Upper lobe of right lung (tissue), 1 donor: Measurements from ENCODE around the gene ACLY. TPM values are rescaled to one million over a fixed set of nuclear protein-coding genes. Genes with fewer than 3 reads are reported as not detected.
A peak's percentile ranks its signal among the peaks of the same experiment; 100 is the strongest.
"Not testable (repeated sequence)": the region's sequence is repeated elsewhere in the genome, so short reads cannot be mapped to it uniquely, and the experiment has no call there.

Experiments used
- ATAC-seq: fragments of 200-7000 bp; cut with Tn5 transposase; one replicate; pipeline ENCODE4 v1.9.1; 2020; ENCODE audit warnings: mild to moderate bottlenecking, moderate library complexity
- DNase-seq: peaks from one replicate; pipeline ENCODE4 v3.0.0-alpha.2; 2020
- H3K27ac ChIP-seq: fragments of 200-600 bp; one replicate; pipeline ENCODE4 v1.8.0; 2022
- H3K27me3 ChIP-seq: fragments of 200-600 bp; one replicate; pipeline ENCODE4 v1.8.0; 2022; ENCODE audit warnings: mild to moderate bottlenecking
- H3K36me3 ChIP-seq: fragments of 200-600 bp; one replicate; pipeline ENCODE4 v1.8.0; 2022
- H3K4me1 ChIP-seq: fragments of 200-600 bp; one replicate; pipeline ENCODE4 v1.8.0; 2022
- H3K4me3 ChIP-seq: fragments of 200-600 bp; one replicate; pipeline ENCODE4 v1.8.0; 2022; ENCODE audit warnings: mild to moderate bottlenecking
- H3K9me3 ChIP-seq: fragments of 200-600 bp; one replicate; pipeline ENCODE4 v1.8.0; 2022
- intact Hi-C: fragments of 100-400 bp; cut with DNase I; formaldehyde crosslinking; loops from one replicate; pipeline ENCODE4 v1.11.0; 2022
- total RNA-seq: library from RNA; stranded (reverse); fragmentation: NEBNext Ultra II Directional; extraction: Animal tissue kit (Norgen Biotek cat#: 25700); gene quantifications from one replicate; pipeline ENCODE4 v1.2.1, GENCODE V29; 2021
- TF ChIP-seq, protein P1 (sequence below): fragments of 200-600 bp; IDR thresholded peaks from one replicate; pipeline ENCODE4 v1.8.0; 2022; ENCODE audit warnings: antibody characterized with exemption
- donor health status: DM: no; HTN: yes; CAD: no; lungs with severe emphysema.

Gene ACLY
- total RNA-seq, 1 donor from 2014 or later = 112 TPM

DNA sequence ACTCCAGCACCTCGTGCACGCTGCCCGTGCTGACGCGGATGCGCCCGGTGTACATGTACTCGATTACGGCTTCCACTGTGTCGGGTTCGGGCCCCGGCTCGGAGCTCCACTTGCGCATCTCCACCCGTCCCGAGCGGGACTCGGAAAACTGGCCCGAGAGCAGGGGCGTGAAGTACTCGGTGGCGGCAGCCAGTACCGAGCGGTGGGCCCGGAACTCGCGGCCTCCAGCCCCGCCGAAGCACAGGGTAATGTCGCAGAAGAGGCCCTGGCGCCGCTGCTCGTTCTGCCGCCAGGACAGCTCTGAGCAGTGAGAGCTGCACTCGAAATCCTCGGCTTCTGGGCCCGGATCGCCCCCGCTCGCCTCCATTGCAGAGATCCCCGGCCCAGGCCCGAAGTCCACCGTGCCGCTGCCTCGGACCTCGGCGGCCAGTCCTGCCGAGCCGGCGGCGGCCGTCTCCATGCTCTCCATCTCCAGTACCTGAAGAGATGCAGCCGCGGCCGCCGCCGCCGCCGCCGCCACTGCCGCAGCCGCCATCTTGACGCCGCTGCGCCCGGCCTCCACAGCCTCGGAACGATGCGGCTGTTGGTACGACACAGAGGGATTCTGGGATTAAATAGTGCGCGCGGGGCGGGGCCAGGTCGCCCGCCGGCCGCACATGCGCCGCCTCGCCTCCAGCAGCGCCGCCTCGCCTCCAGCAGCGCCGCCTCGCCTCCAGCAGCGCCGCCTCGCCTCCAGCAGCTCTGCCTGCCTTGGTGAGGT, 53.7 kb downstream of the ACLY start, which contains the start of gene KLHL11:
KLHL11 (minus strand) TSS at position 588 of the 760 bp plus-strand sequence; CDS start at position 535, 53 bp downstream.
- TF ChIP-seq, protein P1, sequence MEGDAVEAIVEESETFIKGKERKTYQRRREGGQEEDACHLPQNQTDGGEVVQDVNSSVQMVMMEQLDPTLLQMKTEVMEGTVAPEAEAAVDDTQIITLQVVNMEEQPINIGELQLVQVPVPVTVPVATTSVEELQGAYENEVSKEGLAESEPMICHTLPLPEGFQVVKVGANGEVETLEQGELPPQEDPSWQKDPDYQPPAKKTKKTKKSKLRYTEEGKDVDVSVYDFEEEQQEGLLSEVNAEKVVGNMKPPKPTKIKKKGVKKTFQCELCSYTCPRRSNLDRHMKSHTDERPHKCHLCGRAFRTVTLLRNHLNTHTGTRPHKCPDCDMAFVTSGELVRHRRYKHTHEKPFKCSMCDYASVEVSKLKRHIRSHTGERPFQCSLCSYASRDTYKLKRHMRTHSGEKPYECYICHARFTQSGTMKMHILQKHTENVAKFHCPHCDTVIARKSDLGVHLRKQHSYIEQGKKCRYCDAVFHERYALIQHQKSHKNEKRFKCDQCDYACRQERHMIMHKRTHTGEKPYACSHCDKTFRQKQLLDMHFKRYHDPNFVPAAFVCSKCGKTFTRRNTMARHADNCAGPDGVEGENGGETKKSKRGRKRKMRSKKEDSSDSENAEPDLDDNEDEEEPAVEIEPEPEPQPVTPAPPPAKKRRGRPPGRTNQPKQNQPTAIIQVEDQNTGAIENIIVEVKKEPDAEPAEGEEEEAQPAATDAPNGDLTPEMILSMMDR = no peak
- H3K4me1 ChIP-seq = peaks cover 18% of the 10 kb centered on the region
- H3K4me3 ChIP-seq = peak within 1 kb of the TSS; percentile 96
- no peaks in the 10 kb centered on the region for H3K27me3 ChIP-seq
- H3K36me3 ChIP-seq = peaks cover 33% of the 10 kb centered on the region
- H3K9me3 ChIP-seq = no peaks in the 10 kb centered on the region
- H3K27ac ChIP-seq = peak within 1 kb of the TSS; percentile 95
- DNase-seq = peak; percentile 94
- ATAC-seq = peak; percentile 97
- intact Hi-C loops = no loop called here

DNA sequence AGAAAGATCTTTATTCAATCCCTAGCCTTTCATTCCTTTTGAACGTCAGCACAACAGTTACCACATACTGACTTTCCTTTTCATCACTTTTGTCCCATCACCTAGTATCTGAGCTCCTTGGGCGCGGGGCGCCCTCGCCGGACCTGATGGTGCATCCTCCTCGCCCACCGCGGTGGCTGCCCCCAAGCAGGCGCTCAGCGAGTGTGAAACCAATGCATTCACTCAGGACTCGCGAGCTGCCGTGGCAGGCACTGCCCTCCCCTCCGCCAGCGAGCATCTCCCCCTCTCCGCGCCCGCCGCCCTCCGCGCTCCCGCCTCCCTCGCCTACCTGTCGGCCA, 54.3 kb downstream of the ACLY start:
- ATAC-seq (no peak), DNase-seq (no peak)
- intact Hi-C loops = no loop called here
- H3K4me3 ChIP-seq = peak overlapping the region; percentile 96
- no peaks in the 10 kb centered on the region for H3K9me3 ChIP-seq
- H3K27me3 ChIP-seq = no peaks in the 10 kb centered on the region
- peaks cover 18% of the 10 kb centered on the region for H3K4me1 ChIP-seq
- peaks cover 28% of the 10 kb centered on the region for H3K36me3 ChIP-seq
- TF ChIP-seq, protein P1 = no peak
- H3K27ac ChIP-seq = peak overlapping the region; percentile 95

DNA sequence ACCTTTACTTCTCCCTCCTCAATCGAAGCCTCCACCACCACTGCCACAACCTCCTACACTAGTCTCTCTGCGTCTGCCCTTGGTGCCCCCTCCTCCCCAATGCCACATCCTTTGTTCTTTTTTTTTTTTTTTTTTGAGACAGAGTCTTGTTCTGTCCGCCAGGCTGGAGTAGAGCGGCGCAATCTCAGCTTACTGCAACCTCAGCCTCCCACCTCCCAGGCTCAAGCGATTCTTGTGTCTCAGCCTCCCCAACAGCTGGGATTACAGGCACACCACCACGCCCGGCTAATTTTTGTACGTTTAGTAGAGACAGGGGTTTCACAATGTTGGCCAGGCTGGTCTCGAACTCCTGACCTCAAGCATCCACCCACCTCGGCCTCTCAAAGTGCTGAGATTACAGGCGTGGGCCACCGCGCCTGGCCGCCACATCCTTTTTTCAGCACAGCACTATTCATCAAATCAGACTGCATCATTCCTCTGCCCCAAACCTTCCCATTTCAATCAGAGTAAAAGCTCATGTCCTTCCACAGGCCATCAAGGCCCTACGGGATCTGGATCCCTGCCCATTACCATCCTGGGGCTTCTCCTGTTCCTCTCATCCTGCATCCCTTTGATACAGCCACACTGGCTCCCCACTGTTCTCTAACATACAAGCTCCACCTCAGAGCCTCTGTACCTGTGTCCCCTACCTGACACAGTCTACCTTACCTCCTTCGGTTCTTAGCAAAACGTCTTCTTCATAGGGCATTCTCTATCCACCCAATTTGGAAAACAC, 55.5 kb downstream of the ACLY start:
- Histone ChIP-seq H3K4me3 (peak overlapping the region; percentile 96), H3K4me1 (peaks cover 18% of the 10 kb centered on the region), H3K27ac (no peak overlapping the region), H3K36me3 (peaks cover 17% of the 10 kb centered on the region), H3K27me3 (no peaks in the 10 kb centered on the region), H3K9me3 (no peaks in the 10 kb centered on the region)
- intact Hi-C loops = no loop called here
- ATAC-seq (no peak), DNase-seq (no peak)
- TF ChIP-seq, protein P1 = no peak

DNA sequence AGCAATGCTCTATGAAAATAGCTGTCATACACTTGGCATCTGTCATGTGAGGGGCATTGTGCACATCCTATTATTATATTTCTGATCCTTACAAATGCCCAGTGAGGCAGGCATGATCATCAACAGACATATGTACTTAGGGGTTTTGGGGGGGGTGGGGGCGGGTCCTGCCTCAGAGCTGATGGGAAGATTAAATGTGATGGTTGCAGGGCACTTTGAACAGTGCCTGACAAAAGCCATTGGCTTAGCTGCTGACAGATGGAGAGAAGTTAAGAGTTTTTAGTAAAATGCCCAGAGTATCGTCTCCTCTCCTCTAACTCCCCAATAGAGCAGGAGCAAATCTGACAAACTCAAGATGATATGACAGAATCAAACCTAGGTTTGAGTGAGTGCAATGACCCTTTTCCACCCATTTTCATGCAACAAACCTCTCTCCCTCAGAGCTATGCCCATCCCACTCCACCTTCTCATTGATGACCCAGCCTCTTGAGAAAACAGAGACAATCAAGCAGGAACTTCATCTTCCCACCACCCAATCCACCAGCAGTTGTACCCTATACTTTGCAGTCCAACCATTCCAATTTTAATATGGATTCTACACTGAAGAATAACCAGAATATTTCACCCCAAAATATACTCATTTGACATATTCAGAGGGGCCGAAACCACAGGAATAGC, 58.4 kb downstream of the ACLY start:
- intact Hi-C loops = no loop called here
- H3K4me1 ChIP-seq = peaks cover 18% of the 10 kb centered on the region
- H3K4me3 ChIP-seq = no peak overlapping the region
- H3K36me3 ChIP-seq = no peaks in the 10 kb centered on the region
- TF ChIP-seq, protein P1 = no peak
- H3K27me3 ChIP-seq = no peaks in the 10 kb centered on the region
- ATAC-seq (no peak), DNase-seq (no peak)
- no peaks in the 10 kb centered on the region for H3K9me3 ChIP-seq
- H3K27ac ChIP-seq = no peak overlapping the region

DNA sequence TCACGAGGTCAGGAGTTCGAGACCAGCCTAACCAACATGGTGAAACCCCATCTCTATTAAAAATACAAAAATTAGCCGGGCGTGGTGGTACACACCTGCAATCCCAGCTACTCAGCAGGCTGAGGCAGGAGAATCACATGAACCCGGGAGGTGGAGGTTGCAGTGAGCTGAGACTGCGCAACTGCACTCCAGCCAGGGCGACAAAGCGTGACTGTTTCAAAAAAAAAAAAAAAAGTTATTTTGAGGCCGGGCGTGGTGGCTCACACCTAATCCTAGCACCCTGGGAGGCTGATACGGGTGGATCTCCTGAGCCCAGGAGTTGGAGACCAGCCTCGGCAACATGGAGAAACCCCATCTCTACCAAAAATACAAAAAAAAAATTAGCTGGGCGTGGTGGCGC, 67.4 kb downstream of the ACLY start:
- intact Hi-C loops, DNase-seq, H3K27me3 ChIP-seq, H3K4me1 ChIP-seq, H3K9me3 ChIP-seq, H3K27ac ChIP-seq, ATAC-seq, H3K4me3 ChIP-seq: not testable (repeated sequence)
- peaks cover 25% of the 10 kb centered on the region for H3K36me3 ChIP-seq
